ENCODE results near the gene DYNLRB2.
A peak's percentile ranks its signal among the peaks of the same experiment; 100 is the strongest.

The DYNLRB2 gene

DNA sequence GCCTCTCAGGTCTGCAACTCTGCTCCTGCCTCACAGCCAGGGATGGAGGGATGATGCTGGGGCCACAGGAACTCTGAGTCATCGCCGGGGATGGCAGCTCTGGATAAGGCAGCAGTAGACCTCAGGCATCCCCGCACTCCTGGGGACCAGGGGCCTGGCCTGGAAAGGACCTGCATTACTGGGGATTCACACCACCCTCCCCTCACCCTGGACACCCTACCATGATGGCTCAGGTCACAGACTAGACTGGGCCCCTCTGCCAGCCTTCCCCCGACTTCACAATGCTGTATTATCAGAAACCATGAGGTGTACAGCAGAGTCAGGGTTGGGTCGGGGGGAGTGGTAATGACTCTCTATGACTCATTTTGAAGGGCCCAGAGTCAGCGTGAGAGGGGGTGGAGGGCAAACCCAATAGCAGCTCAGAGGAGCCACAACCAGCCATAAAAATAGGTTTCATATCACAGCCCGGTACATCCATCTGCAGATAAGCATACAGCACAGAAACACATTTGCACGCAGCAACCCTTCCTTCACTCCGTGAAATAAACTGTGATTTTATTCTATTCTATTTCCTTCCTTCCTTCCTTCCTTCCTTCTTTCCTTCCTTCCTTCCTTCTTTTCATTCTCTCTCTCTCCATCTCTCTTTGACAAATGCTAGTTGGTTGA, 28.8 kb downstream of the DYNLRB2 start:
- Histone ChIP-seq H3K36me3 (ENCODE audit: control insufficient read depth, insufficient read depth, low read length) (no peaks in the 10 kb centered on the region), H3K4me3 (replicated peaks; ENCODE audit: low read depth, low read length) (no peak overlapping the region), H3K27me3 (replicated peaks; ENCODE audit: control insufficient read depth, insufficient read depth, low read length) (no peaks in the 10 kb centered on the region)
- DNase-seq (ENCODE audit: extremely low read depth, insufficient read length), result peak; percentile 62
- TF ChIP-seq, protein P1, sequence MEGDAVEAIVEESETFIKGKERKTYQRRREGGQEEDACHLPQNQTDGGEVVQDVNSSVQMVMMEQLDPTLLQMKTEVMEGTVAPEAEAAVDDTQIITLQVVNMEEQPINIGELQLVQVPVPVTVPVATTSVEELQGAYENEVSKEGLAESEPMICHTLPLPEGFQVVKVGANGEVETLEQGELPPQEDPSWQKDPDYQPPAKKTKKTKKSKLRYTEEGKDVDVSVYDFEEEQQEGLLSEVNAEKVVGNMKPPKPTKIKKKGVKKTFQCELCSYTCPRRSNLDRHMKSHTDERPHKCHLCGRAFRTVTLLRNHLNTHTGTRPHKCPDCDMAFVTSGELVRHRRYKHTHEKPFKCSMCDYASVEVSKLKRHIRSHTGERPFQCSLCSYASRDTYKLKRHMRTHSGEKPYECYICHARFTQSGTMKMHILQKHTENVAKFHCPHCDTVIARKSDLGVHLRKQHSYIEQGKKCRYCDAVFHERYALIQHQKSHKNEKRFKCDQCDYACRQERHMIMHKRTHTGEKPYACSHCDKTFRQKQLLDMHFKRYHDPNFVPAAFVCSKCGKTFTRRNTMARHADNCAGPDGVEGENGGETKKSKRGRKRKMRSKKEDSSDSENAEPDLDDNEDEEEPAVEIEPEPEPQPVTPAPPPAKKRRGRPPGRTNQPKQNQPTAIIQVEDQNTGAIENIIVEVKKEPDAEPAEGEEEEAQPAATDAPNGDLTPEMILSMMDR (IDR thresholded peaks at IDR 0.05; ENCODE audit: insufficient read depth, low read length, poor library complexity, severe bottlenecking), result no peak

DNA sequence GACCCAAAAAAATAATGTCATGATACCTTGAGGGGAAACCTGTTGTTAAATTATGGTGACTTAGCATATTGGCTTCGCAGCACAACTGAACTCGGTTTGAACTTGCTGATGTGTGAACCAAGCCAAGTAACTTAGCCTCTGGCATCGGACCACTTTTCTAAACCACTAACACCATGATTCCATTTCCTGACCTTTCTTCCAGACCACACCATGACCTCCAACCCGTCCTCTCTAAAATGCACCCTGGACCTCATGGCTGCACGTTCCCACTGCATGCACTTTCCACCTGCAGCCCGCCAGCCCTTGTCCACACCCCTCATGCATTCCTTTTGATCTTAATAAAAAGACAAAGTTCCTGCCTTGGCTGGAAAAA, 29.3 kb downstream of the DYNLRB2 start:
- TF ChIP-seq, protein P1 (IDR thresholded peaks at IDR 0.05; ENCODE audit: insufficient read depth, low read length, poor library complexity, severe bottlenecking), result no peak
- Histone ChIP-seq H3K36me3 (ENCODE audit: control insufficient read depth, insufficient read depth, low read length) (no peaks in the 10 kb centered on the region), H3K4me3 (replicated peaks; ENCODE audit: low read depth, low read length) (no peak overlapping the region), H3K27me3 (replicated peaks; ENCODE audit: control insufficient read depth, insufficient read depth, low read length) (no peaks in the 10 kb centered on the region)
- DNase-seq (ENCODE audit: extremely low read depth, insufficient read length), result no peak

DNA sequence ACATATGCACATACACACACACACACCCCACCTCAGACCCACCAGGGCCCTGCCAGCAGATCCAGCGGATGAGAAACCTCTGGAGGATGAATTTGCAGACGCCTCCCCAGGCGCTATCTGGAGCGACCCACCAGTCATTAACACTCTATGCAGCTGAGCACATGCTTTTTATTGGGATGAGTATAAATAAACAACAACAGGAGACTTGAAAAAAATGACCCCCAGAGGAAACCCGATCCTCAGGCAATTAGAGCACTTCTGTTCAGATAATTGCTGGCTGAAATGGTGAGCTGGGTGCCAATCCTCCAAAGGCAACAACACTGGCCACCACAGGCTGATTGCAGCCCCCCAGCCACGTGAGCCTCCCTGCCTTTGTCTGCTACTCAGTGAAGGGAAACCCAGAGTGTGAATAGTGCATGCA, 32.9 kb downstream of the DYNLRB2 start:
- TF ChIP-seq, protein P1 (IDR thresholded peaks at IDR 0.05; ENCODE audit: insufficient read depth, low read length, poor library complexity, severe bottlenecking), result no peak
- DNase-seq (ENCODE audit: extremely low read depth, insufficient read length), result no peak
- no peaks in the 10 kb centered on the region for H3K36me3 ChIP-seq (ENCODE audit: control insufficient read depth, insufficient read depth, low read length)

DNA sequence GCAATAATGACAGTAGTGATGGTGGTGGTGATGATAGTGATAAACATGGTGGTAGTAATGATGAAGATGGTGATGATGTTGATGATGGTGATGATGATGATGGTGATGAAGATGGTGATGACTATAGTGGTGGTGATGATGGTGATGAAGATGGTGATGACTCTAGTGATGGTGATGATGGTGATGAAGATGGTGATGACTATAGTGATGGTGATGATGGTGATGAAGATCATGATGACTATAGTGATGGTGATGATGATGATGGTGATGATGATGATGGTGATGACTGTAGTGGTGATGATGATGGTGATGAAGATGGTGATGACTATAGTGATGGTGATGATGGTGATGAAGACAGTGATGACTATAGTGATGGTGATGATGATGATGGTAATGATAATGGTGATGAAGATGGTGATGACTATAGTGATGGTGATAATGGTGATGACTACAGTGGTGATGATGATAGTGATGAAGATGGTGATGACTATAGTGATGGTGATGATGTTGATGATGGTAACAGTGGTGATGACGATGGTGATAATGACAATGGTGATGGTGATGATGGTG, 35.6 kb downstream of the DYNLRB2 start:
- no peak overlapping the region for H3K4me3 ChIP-seq (replicated peaks; ENCODE audit: low read depth, low read length)
- no peaks in the 10 kb centered on the region for H3K36me3 ChIP-seq (ENCODE audit: control insufficient read depth, insufficient read depth, low read length)
- H3K27me3 ChIP-seq (replicated peaks; ENCODE audit: control insufficient read depth, insufficient read depth, low read length), result no peaks in the 10 kb centered on the region
- DNase-seq (ENCODE audit: extremely low read depth, insufficient read length), result no peak
- TF ChIP-seq, protein P1 (IDR thresholded peaks at IDR 0.05; ENCODE audit: insufficient read depth, low read length, poor library complexity, severe bottlenecking), result no peak

More for the DNA sequence above, 32.9 kb downstream of the DYNLRB2 start:
- Histone ChIP-seq H3K4me3 (replicated peaks; ENCODE audit: low read depth, low read length) (no peak overlapping the region), H3K27me3 (replicated peaks; ENCODE audit: control insufficient read depth, insufficient read depth, low read length) (no peaks in the 10 kb centered on the region)

DNA sequence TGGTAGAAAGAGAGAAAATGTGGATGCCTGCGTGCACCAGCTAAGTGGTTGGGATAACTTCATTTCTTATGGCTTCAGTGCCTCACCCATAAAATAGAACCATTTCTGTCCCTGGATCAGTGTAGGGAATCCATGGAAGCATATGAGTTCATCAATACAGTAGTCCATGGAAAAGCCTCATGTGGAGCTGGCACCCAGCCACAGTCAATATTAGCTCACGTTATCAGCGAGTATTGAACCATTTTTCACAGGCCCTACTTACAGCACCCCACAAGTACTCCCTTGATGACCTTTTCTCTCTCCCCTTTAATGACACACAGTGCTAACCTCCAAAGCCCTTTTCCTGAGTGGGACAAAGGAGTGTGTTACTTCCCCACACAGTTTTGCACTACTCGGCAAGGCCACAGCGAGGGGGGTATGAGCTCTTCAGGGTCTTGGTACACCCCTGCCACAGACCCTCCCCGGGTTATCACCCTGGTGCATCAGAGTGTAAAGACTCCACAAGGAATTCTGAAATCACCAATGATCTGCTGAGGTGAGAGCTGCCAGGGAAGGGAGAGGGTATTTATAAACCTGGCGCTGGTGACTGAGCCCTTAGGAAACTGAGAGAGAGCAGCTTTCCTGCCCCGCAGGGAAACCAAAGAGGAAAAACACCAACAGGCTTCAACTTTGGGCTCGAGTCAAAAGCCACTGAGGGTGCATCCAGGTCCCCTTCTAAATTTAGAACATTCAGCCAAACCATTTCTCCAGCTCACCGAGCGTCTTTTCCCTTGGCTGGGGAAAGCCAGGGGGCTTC, 36.9 kb downstream of the DYNLRB2 start:
- no peaks in the 10 kb centered on the region for H3K36me3 ChIP-seq (ENCODE audit: control insufficient read depth, insufficient read depth, low read length)
- no peak for DNase-seq (ENCODE audit: extremely low read depth, insufficient read length)
- no peak overlapping the region for H3K4me3 ChIP-seq (replicated peaks; ENCODE audit: low read depth, low read length)
- TF ChIP-seq, protein P1 (IDR thresholded peaks at IDR 0.05; ENCODE audit: insufficient read depth, low read length, poor library complexity, severe bottlenecking), result no peak
- no peaks in the 10 kb centered on the region for H3K27me3 ChIP-seq (replicated peaks; ENCODE audit: control insufficient read depth, insufficient read depth, low read length)
